ENCODE measurements around the gene DNAH9.

Gene DNAH9

DNA sequence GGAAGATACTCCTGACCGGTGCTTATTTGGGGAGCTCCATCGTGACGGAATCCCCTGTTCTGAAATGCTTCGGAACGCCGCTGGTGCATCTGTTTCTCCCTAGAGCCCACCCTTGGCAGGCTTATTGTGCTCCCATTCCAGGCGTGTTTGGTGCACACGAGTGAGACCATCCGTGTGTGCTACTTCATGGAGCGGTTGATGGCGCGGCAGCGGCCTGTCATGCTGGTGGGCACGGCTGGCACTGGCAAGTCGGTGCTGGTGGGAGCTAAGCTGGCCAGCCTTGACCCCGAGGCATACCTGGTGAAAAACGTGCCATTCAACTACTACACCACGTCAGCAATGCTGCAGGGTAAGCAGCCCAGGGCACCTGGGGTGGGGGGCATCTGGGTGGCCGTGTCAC lies 170.7 kb downstream of the DNAH9 start:
- no peak for DNase-seq (ENCODE audit: low read depth)

DNA sequence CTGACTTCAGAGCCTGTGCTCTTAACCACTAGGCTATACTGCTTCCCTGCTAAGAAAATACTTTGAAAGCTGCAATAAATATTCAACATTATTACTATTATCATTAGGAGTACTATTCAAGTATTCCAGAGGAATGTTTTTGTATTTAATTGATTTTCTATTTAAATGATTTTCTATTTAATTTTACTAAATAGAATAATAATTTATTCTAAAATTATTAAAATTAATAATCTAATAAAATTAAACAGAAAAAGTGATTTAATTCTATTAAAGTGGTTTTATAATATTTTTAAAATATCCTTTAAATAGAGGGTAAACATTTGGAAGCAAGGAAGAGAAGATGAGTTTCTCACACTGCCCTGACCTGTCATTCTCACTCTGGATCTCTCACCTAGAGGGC lies 173.8 kb downstream of the DNAH9 start:
- no peak for DNase-seq (ENCODE audit: low read depth)

DNA sequence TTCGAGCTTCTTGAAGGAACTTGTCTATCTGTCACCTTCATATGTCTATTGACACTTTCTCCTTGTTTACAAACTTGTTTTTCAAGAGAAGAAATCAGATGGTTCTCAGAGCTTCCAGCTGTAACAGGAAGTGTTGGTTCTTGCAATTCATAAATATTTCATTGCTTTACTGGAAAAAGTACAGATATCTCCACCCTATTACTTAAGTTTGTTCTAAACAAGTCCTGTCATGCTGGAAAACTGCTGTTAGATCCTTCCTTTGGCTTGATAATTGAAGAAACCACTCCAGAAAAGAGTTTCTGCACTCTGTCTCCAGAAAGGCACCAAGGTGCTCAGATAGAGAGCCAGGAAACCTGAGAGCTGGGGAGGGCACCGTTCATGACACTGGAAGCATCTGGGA lies 181.6 kb downstream of the DNAH9 start:
- DNase-seq (ENCODE audit: low read depth), result no peak

DNA sequence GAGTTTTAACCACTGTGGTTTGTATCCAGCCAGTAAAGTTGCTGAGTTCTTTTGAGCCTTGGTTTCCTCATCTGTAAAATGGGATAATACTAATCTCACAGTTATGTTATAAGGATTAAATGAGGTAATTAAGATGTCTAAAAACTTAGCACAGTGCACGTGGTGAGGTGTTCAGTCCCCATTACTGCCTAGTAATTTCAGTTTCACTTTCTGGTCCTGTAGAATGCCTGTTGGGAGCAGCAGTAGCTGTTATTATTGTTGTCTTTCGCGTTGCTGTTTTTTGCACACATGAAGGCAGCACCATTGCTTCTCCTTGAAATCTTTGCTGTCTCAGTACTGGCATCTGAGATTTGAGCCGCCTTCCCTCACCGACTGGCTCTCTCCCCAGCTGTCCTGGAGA lies 182.4 kb downstream of the DNAH9 start:
- no peak for DNase-seq (ENCODE audit: low read depth)

DNA sequence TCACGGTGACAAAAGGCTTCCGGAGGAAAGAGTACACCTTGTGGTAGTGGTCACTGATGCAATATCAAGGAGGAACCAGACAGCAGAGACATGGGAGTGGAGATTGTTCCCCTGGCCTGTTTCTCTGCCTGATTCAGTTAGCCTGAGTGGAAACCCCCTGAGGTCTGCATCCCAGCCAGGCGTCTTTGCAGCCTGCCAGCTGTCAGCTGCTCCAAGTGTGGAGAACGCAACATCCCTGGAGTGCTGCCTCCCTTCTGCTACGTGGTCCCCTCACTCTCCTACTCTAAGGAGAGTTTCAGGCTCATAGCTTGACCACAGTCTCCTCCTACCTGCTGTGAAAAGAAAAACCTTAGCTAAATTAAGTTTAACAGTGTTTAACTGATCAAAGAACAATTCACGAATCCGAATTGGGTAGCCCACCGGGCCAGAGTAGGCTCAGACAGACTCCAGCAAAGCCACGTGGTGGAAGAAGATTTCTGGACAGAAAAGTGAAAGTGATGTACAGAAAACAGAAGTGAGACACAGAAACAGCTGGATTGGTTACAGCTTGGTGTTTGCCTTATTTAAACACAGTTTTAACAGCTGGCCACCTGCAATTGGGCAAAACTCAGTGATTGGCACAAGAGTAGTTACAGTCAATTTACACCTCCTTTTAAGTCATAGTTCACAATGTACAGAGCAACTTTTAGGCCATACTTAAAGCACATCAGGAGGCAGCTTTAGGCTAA lies 188.6 kb downstream of the DNAH9 start:
- no peak for DNase-seq (ENCODE audit: low read depth)

DNA sequence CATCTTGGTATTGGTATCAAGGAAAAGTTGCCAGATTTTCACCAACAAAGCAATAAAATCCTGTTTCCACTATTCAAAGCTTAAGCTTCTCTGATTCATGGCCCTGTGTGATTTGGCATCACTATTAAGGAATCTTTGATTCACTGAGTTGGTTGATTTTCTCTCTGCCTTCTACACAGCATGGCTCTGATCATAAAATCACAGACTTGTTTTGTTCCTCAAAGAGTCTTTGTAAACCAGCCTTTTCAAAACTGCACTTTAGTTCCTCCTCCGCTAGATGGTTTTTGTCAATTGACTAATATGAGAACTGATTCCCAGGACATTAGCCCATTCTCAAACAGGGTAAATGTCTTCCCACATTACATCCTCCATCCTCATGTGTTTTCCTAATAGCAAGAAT lies 197.6 kb downstream of the DNAH9 start:
- no peak for DNase-seq (ENCODE audit: low read depth)

DNA sequence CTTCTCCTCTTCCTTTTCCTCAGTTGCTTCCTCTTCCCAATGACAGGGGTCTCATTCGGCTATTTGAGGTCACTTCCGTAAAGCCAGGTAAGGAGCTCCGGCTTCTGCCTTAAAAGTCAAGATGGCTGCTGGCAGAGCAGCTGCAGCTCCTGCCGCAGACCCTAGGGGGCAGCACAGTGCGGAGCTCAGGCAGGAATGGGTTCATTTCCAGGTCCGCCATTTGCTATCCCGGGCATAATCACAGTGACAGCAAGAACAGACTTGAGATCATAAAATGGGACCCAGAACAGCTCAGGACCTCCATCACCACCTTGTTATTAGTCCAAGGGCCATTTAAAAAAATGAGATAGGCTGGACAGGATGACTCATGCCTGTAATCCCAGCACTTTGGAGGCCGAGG lies 199.5 kb downstream of the DNAH9 start:
- no peak for DNase-seq (ENCODE audit: low read depth)

DNA sequence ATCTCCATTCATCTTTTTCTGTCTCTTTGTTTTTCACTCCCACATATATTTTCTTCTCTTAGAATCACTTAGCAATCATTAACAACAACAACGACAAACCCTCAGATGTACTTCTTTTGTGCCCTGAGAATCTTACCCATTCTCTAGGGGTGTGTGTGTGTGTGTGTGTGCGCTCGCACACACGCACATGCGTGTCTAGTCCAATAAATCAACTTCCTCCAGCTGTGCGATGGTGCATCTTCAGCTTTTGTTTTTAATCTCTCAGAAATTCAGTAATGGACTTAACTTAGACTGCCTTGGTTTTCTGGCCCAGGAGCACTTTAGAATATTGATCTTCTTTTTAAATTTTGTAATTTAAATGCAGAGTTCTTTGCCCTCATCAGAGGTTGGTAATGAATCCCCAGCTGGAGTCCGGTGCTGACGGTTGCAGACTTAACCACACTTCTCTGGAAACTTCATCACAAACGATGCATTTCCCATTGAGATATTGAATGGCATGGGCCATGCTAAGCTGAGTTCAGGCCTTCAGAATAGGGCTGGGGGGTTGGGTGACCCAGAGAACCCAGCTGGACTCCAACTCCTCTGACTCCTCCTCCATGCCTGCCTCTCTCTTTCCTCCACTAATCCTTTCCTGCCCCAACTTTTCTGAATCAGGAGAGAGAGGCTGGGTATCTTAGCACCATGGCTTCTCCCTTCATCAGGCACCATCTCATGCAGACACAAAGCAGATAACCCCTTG lies 205.1 kb downstream of the DNAH9 start:
- no peak for DNase-seq (ENCODE audit: low read depth)

DNA sequence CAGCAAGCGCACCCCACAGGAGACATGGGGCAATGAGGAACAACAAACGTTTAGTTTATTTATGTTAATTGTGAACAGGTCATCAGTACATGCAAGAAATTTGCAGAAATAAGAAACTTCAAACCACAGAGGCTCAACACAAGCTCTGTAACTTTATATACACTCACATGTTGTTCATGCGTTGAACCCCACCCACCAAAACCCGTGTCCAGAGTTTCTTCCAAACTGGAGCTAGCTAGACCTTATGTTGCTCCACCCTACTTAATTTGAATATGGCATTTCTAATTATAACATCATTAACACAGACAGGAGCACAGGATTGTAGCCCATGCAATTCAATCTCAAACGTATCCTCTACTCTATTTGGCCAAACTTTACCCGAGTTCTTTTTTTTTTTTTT lies 206.9 kb downstream of the DNAH9 start:
- DNase-seq (ENCODE audit: low read depth), result no peak

DNA sequence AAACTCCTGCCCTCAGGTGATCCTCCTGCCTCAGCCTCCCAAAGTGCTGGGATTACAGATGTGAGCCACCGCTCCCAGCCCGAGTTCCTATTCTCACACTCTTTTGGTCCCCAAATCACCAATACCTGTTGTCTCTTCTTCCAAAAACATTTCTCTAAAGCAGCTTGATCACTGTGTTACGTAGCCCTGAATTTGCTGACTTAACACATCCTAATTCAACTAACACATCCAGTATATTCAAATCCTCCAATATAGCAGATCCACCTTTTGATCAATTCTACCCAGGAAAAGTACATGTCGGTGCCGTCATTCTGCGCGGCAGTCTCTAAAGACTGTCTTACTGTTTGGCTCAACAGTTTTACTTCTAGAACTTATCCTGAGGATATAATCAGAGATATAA lies 207.7 kb downstream of the DNAH9 start:
- DNase-seq (ENCODE audit: low read depth), result no peak

DNA sequence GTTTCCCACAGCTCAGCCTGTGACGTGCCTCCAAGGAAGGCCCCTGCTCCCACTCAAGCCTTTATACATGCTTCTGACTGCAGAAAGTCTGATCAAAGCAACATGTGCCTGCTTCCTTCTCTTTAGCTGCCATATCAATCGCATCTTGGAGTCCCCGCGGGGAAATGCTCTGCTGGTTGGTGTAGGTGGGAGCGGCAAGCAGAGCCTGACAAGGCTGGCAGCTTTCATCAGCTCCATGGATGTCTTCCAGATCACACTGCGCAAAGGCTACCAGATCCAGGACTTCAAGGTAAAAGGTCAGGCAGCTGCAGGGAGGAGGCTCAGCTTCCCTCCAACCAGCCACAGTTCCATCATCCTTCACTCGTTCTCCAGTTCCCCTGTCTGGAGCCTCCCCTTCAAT lies 209.3 kb downstream of the DNAH9 start:
- DNase-seq (ENCODE audit: low read depth), result no peak

DNA sequence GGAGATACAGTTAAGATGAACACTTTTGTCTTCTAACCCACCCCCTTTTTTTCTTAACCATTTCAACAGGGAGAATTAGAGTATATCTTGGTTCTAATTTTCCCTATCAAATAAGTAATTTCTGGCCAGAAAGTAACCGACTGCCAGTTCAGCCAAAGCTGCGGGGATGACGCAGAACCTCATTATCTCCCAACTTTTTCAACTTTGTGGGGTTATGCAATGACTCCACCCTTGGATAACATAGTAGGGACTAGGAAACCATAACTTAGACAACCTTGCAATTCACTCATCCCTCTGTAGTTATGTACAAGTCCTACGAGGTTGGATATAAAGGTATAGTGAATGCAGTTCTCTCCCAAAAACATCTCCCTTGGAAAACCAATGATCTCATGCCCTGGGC lies 215.0 kb downstream of the DNAH9 start:
- no peak for DNase-seq (ENCODE audit: low read depth)

DNA sequence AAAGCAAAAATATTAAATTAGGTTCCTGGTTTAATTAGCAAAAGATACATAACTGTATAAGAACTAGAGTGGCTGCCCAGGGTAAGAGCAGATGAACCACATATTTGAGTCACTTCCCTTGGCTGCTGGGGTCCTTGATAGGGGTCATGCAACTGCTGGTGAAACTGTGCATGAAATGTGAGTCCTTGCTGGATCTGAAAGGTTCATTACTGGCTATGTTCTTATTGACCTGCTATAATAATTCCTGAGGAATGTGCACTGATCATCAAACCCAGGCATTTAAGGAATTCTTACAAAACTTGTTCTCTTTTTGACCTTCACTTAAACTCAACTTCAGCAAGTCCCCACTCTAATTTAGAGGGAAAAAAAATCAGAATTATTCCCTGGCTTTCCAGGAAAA lies 215.6 kb downstream of the DNAH9 start:
- DNase-seq (ENCODE audit: low read depth), result no peak

DNA sequence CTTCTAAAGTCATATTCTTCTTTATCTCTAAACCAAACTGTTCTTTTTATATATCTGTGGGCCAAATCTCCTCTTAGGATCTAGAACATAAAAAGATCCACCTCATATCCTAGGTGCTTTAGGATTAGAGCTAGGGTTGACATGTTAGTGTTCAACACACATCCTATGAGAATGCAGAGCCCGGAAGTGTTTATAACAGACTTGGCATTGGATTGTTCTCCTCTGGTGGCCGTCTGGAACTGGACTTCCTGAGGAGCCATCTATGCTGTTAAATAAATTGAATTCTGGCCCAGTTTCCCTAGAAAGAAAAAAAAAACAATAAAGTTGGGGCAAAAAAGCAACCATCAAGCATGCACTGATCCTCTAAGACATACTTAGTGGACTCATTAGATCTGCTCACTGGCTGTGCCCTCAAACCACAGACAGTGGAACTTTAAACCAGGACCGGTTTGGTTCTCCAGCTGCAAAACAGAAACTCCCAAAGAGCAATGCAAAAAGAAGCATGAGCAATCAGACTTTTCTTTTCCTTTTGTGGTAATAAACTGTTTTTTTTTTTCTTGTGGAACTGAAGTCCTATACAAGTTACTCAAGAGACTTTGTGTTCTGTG lies 216.5 kb downstream of the DNAH9 start:
- no peak for DNase-seq (ENCODE audit: low read depth)

DNA sequence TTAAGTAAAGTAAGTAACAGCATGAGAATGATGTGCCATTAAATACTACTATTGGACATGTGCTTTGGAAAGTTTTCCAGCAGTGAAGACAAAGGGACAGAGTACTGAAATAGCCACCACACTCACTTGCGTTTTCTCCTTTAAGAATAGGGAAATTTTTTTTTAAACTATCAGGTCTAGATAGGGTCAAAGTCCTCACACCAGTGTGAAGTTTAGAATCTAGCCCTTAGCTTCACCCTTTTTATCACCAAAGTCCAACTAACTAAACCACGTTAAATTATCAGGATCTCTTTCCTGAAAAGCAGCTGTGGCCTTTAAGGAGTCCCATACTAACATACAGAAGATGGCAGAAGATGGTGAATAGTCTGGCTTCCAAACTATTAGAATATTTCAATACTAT lies 218.1 kb downstream of the DNAH9 start:
- DNase-seq (ENCODE audit: low read depth), result no peak

DNA sequence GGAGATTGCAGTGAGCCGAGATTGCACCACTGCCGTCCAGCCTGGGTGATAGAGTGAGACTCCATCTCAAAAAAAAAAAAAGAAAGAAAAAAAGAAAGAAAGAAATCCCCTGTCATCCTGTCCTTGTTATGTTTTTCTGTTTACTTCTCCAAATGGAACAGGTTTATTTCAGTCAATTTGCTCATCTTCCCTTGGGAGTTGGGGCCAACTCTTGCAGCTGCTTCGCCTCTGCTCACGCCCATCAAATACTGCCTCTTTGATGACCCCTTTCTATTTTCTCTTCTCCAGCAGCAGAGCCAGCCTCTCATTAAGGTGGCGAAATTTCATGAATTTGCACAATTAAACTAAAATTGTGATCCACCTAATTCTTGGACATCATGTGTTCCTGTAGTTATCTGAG lies 225.6 kb downstream of the DNAH9 start:
- no peak for DNase-seq (ENCODE audit: low read depth)

DNA sequence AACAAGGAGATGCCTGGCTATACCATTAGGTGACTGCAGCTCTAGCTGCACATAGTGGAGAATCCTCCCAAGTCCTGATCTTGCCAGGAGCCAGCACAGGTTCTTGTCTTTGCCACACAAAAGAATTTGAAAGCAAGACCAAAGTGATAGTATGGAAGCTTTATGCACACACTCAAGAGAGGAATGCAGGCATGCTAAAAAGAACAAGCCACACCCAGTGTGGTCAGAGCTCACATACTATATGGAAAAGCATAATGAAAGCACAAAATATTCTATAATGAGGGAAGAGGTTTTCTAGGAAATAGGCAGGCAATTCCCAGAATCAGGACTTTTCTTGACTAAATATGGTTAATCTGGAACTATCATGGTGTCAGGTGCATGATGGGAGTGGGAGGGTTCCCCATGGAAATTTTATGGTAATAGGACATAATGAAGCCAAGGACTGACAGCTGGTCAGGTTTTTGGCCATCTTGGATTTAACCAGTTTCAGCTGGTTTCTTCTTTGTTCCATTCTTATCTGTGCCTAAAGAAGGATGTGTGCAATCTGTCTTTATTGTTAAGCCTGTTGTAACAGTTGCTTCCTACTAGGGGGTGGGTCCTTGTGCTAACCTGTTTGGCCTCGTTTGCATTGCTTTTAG lies 227.4 kb downstream of the DNAH9 start:
- no peak for DNase-seq (ENCODE audit: low read depth)

DNA sequence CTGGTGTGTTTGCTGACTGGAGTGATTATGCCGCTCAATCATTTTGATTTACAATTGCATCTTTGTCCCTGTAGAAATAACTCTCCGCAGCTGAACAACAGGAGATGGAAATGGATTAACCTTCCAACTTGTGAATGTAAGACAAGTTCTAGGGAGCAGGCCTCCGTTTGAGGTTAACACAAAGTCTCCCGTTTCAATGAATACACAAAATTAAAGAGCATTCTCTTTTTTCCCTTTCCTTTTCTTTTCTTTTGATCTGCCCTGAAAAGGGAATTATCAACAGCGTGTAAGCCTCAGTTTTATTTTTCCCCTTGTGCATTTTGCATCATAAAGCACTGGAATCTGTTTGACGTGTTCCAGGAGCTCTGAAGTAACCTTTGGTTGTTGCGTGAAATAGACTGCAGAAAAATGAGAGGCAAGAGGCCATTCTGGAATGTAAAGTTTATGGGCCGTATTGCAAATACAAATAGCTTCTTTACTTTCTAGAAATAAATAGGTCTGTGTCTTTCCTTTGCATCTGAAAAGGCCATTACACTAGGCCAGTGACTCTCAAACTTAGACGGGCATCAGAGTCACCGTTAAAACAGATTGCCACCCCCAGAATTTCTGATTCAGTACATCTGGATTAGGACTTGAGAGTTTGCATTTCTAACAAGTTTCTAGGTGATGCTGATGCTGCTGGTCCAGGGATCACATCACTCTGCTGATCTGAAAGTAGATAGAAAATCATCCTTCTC lies 234.3 kb downstream of the DNAH9 start:
- no peak for DNase-seq (ENCODE audit: low read depth)

DNA sequence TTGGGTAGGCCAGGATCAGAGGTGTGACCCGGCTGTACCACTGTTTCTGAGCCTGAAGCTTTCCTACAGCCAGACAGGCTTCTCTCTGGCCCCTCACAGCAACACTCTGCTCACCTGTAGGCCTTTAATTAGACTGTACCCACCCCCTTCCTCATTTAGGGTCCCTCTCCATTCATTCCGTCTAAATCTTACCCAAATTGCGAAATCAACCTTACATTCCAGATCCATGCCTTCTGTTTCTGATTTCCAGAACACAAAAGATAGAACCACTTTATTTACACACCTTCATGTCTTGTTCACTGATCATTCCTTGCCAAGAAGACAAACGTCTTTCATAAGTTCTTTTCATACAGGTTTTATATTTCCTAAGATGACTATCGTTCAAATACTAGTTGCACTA lies 238.2 kb downstream of the DNAH9 start:
- DNase-seq (ENCODE audit: low read depth), result no peak

DNA sequence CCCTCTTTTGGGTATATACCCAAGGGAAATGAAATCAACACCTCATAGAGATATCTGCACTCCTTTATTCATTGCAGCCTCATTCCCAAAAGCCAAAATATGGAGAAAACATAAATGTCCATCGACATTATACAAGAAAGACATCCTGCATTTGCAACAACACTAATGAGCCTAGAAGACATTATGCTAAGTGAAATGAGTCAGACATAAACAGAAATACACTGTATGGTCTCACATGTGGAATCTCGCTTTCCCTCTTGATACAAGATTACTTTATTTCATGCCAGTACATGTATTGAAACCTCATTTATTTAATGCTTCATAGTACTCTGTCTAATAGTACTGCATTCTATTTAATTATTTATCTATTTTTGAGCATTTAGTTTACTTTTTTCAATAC lies 241.8 kb downstream of the DNAH9 start:
- no peak for DNase-seq (ENCODE audit: low read depth)

DNA sequence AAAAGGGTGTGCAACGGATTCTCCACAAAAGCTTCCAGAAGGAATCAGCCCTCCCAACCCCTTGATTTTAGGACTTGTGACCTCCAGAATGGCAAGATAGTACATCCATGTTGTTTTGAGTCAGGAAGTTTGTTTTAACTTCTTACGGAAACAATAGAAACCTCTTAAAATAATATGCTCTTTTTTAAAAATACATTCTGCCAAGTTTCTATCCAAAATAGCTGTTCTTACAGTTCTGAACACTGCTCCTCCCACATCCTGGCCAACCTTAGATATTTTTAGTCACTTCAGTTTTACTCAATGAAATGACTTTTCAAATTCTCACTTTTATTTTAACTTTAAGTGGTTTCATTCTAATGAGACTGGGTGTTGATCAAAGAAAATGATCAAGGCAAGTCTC lies 242.6 kb downstream of the DNAH9 start:
- DNase-seq (ENCODE audit: low read depth), result no peak

DNA sequence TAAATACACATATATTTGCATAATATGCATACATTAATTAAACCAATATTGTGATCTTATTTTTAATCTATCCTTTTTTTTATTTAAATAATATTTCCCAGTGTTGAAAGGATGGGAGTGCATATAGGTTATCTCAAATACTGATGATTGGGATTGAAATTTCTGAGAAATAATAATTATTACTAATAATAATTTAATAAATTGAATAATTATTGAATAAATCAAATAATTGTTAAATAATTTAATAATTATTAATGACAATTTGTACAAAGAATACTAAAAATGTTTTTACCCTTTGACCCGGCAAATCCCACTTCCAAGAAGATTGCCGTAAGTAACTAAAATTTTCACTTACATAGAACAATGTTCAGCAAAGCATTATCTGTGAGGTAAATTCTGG lies 250.1 kb downstream of the DNAH9 start:
- no peak for DNase-seq (ENCODE audit: low read depth)

Data from activated T-cell treated with anti-CD3 and anti-CD28 coated beads for 48 hours (primary cell).